DOHH2 (cell line): ENCODE data around the gene RALGAPB.

ENCODE experiments used
- CTCF ChIP-seq: fragments of 200-600 bp; sonication (generic); IDR thresholded peaks from one replicate; pipeline ENCODE4 v1.5.1; 2014; ENCODE audit warnings: antibody characterized with exemption, mild to moderate bottlenecking, low read depth, low read length; ENCODE audit not compliant: poor library complexity, severe bottlenecking
- EZH2phosphoT487 ChIP-seq: fragments of 200-600 bp; sonication (generic); IDR thresholded peaks from 2 replicates; pipeline ENCODE4 v1.6.1; 2017; ENCODE audit warnings: borderline replicate concordance, mild to moderate bottlenecking, antibody characterized with exemption, low read length, moderate library complexity, mixed read lengths

- TF ChIP-seq CTCF, result no peak
- no peak for TF ChIP-seq EZH2phosphoT487
These were observed 108.4 kb downstream of the RALGAPB start, which contains the start of gene ADIG for GRCh38 chr20:38581013-38581412.
